ENCODE data around the gene FOXO6. TPM values are rescaled to one million over a fixed set of nuclear protein-coding genes. Genes with fewer than 3 reads are reported as not detected.

The FOXO6 gene
- total and polyA plus RNA-seq, 9 of the 15 experiments (the other 6 are each of a cell fraction or from before 2014, with no cell fraction given), result 0.04 to 0.31 (median 0.12) TPM; not detected in 5

- peaks cover 6 to 27% of the 10 kb centered on the region in 2 experiments; a peak in 3 of 5 replicates for H3K4me1 ChIP-seq (replicated peaks in 1 of 2; ENCODE audit: control insufficient read depth in 2 of 2, insufficient read depth in 2 of 2, low read length in 2 of 2)
- BruUV-seq (replicated peaks), result no TSS peak
- ATAC-seq, result no peak
- no peak for DNase-seq (ENCODE audit: extremely low read depth in 1 of 4, low spot score in 3 of 4)
- WGBS (ENCODE audit: insufficient coverage, low coverage, missing lambda C conversion rate), result 1% methylated on average over 11 of the region's 11 CpGs
- H2AFZ ChIP-seq (ENCODE audit: low read depth, low read length), result no peak overlapping the region
- H3K9me1 ChIP-seq (ENCODE audit: control insufficient read depth, insufficient read depth, low read length), result peaks cover 2% of the 10 kb centered on the region
- H4K20me1 ChIP-seq (replicated peaks; ENCODE audit: control insufficient read depth, insufficient read depth, low read length), result peaks cover 18% of the 10 kb centered on the region
- peaks cover 18 to 46% of the 10 kb centered on the region in 2 experiments for H3K27me3 ChIP-seq (ENCODE audit: control insufficient read depth in 2 of 2, insufficient read depth in 2 of 2, low read length in 2 of 2)
- no peak overlapping the region for H3K4me2 ChIP-seq (ENCODE audit: insufficient read depth, low read length)
- H3K4me3 ChIP-seq, result no peak overlapping the region
- intact Hi-C loops (cut with micrococcal nuclease) (loop anchor here (10.0 kb wide), 1 partner anchor 393 kb away; no protein-coding TSS in a partner anchor), in situ Hi-C loops (cut with MboI) (no loop called here)
- no peak overlapping the region for H3K27ac ChIP-seq (ENCODE audit: extremely low read depth, low read depth, low read length)
- H3K9ac ChIP-seq (ENCODE audit: insufficient read depth in 1 of 2, low read depth in 2 of 2, low read length in 2 of 2), result 0 out of 4 replicates have a peak overlapping the region, but pooled peaks of 1 of the 2 experiments have one; percentile 4
- peaks cover 3% of the 10 kb centered on the region; the same call in 1 of the 2 replicates for H3K9me3 ChIP-seq (replicated peaks; ENCODE audit: control insufficient read depth, insufficient read depth, low read depth, low read length)
- no peaks in the 10 kb centered on the region for H3K79me2 ChIP-seq (ENCODE audit: control insufficient read depth, insufficient read depth, low read length)
- H3K36me3 ChIP-seq (ENCODE audit: control insufficient read depth, insufficient read depth, low read length), result no peaks in the 10 kb centered on the region
- ChIA-PET CTCF (ENCODE audit: low intra/inter-chr PET ratio) (no interaction called here), POLR2A (interaction anchor here (0.6 kb wide), 1 partner anchor 72 kb away, joined by 3 read pairs; no protein-coding TSS in a partner anchor)
- FAIRE-seq, result no peak
- TF ChIP-seq PURB (CRISPR knock-in tag; IDR thresholded peaks at IDR 0.05; ENCODE audit: low read depth) (no peak), PPARD (CRISPR knock-in tag; IDR thresholded peaks at IDR 0.05) (no peak), CCAR2 (IDR thresholded peaks at IDR 0.05; ENCODE audit: low read depth, low read length) (no peak), GTF2E2 (tag; IDR thresholded peaks at IDR 0.05) (no peak), GABPB2 (CRISPR knock-in tag; conservative IDR thresholded peaks at IDR 0.05) (no peak), ZNF232 (CRISPR knock-in tag; IDR thresholded peaks at IDR 0.05) (no peak), RBM15 (IDR thresholded peaks at IDR 0.05; ENCODE audit: insufficient read depth, low read length) (no peak), ARID4B (CRISPR knock-in tag; IDR thresholded peaks at IDR 0.05) (no peak), NBN (IDR thresholded peaks at IDR 0.05; ENCODE audit: low read depth) (no peak), HOXB6 (CRISPR knock-in tag; IDR thresholded peaks at IDR 0.05; ENCODE audit: borderline replicate concordance) (no peak), HNRNPH1 (optimal IDR thresholded peaks at IDR 0.05; ENCODE audit: low read depth, low read length) (no peak), DLX4 (CRISPR knock-in tag; IDR thresholded peaks at IDR 0.05) (no peak), ZNF263 (CRISPR knock-in tag; IDR thresholded peaks at IDR 0.05; ENCODE audit: borderline replicate concordance) (no peak), NR3C1 (CRISPR knock-in tag; IDR thresholded peaks at IDR 0.05) (no peak), ZSCAN32 (CRISPR knock-in tag; IDR thresholded peaks at IDR 0.05) (no peak), XRCC4 (IDR thresholded peaks at IDR 0.05; ENCODE audit: extremely low read depth, insufficient read depth, insufficient read length) (no peak), TCF15 (CRISPR knock-in tag; IDR thresholded peaks at IDR 0.05) (no peak), EGR1 (conservative IDR thresholded peaks at IDR 0.05) (no peak)
Measured at GRCh38 chr1:41427916-41428737, 66.9 kb downstream of the FOXO6 start.

Data from K562 (cell line).